Suppressor macrophage treated with lipopolysaccharide for 1 hour (primary cell): Measurements from ENCODE around the gene IQCF5.
"Not testable (repeated sequence)": the region's sequence is repeated elsewhere in the genome, so short reads cannot be mapped to it uniquely, and the experiment has no call there.

Experiments used
- DNase-seq, 3 donors: peaks; one replicate each; pipeline ENCODE4 v3.0.0-alpha.2; 2020 to 2022

IQCF5 gene

GRCh38 chr3:51875501-51875900 is at the start of gene IQCF5:
IQCF5 (minus strand) TSS chr3:51875601; CDS start chr3:51875531, 70 bp downstream.
- no peak for DNase-seq

GRCh38 chr3:51921081-51921578 is 45.7 kb upstream of the IQCF5 start:
- no peak for DNase-seq

- DNase-seq: no peak
Observed at GRCh38 chr3:51916418-51916817, 41.0 kb upstream of the IQCF5 start.

- no peak for DNase-seq
Observed at GRCh38 chr3:51908026-51908425, 32.6 kb upstream of the IQCF5 start.

GRCh38 chr3:51904034-51904823 is 28.8 kb upstream of the IQCF5 start:
- no peak for DNase-seq

- DNase-seq: not testable (repeated sequence)
Observed at GRCh38 chr3:51902361-51902760, 27.0 kb upstream of the IQCF5 start.

GRCh38 chr3:51900043-51900442 is 24.6 kb upstream of the IQCF5 start:
- DNase-seq: not testable (repeated sequence)

GRCh38 chr3:51897391-51897790 is 22.0 kb upstream of the IQCF5 start:
- DNase-seq: no peak

GRCh38 chr3:51896607-51897305 is 21.4 kb upstream of the IQCF5 start:
- DNase-seq: no peak

- no peak for DNase-seq
Observed at GRCh38 chr3:51894939-51895338, 19.5 kb upstream of the IQCF5 start.

- no peak for DNase-seq
Observed at GRCh38 chr3:51894391-51894790, 19.0 kb upstream of the IQCF5 start.

- no peak for DNase-seq
Observed at GRCh38 chr3:51891242-51892039, 16.0 kb upstream of the IQCF5 start.

- no peak for DNase-seq
Observed at GRCh38 chr3:51888463-51889105, 13.2 kb upstream of the IQCF5 start.

- no peak for DNase-seq
Observed at GRCh38 chr3:51887620-51888019, 12.2 kb upstream of the IQCF5 start.

GRCh38 chr3:51886447-51886846 is 11.0 kb upstream of the IQCF5 start:
- no peak for DNase-seq

GRCh38 chr3:51879937-51880336 is 4.5 kb upstream of the IQCF5 start:
- no peak for DNase-seq

- no peak for DNase-seq
Observed at GRCh38 chr3:51876186-51876585, 785 bp upstream of the IQCF5 start.

GRCh38 chr3:51874889-51875288 is 512 bp downstream of the IQCF5 start:
- DNase-seq: no peak

- no peak for DNase-seq
Observed at GRCh38 chr3:51874411-51874810, 990 bp downstream of the IQCF5 start.

GRCh38 chr3:51873876-51874275 is 1.5 kb downstream of the IQCF5 start:
- no peak for DNase-seq

- no peak for DNase-seq
Observed at GRCh38 chr3:51873253-51873766, 2.1 kb downstream of the IQCF5 start.

GRCh38 chr3:51869304-51869703 is 6.1 kb downstream of the IQCF5 start:
- DNase-seq: no peak

- not testable (repeated sequence) for DNase-seq
Observed at GRCh38 chr3:51868896-51869295, 6.5 kb downstream of the IQCF5 start.
